GM10248 (cell line): ENCODE measurements around the gene EP400.

Experiments used
- CTCF ChIA-PET: fragments of 300-600 bp; sonication (Branson Sonifier 250); formaldehyde crosslinking; extraction: SDS; loops from one replicate; lab custom pipeline; 2021; ENCODE audit warnings: antibody characterized with exemption; lab: Yijun Ruan, JAX
- POLR2A ChIA-PET: fragments of 350-650 bp; sonication (Branson Sonifier 250); formaldehyde crosslinking; extraction: SDS; loops from one replicate; lab custom pipeline; 2020; ENCODE audit warnings: antibody characterized with exemption; lab: Yijun Ruan, JAX
- DNase-seq: peaks from one replicate; pipeline ENCODE4 v3.0.0; 2012; ENCODE audit errors: extremely low spot score
- TF ChIP-seq, protein P1 (sequence below): IDR thresholded peaks from 2 replicates; pipeline ENCODE4 v1.5.1; 2012; ENCODE audit warnings: mild to moderate bottlenecking, low read depth; ENCODE audit errors: extremely low read depth, missing control alignments, control extremely low read depth

EP400 gene

DNA sequence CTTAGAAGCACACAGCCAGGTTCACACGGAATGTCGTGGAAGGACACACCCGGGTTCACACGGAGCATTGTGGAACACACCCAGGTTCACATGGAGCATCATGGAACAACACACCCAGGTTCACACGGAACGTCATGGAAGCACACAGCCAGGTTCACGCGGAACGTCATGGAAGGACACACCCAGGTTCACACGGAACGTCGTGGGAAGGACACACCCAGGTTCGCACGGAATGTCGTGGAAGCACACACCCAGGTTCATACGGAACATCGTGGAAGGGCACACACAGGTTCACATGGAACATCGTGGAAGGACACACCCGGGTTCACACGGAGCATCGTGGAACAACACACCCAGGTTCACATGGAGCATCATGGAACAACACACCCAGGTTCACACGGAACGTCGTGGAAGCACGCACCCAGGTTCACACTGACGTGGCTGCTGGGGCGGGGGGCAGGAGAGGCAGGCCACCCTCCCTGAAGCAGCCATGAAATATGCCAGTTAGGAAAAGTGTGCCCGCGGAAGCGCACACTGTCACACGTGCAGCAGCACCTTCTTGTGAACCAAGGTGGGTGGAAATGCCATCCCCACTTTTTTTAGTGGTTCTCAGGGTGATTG is 86.4 kb downstream of the EP400 start:
- POLR2A ChIA-PET = no interaction called here
- TF ChIP-seq, protein P1, sequence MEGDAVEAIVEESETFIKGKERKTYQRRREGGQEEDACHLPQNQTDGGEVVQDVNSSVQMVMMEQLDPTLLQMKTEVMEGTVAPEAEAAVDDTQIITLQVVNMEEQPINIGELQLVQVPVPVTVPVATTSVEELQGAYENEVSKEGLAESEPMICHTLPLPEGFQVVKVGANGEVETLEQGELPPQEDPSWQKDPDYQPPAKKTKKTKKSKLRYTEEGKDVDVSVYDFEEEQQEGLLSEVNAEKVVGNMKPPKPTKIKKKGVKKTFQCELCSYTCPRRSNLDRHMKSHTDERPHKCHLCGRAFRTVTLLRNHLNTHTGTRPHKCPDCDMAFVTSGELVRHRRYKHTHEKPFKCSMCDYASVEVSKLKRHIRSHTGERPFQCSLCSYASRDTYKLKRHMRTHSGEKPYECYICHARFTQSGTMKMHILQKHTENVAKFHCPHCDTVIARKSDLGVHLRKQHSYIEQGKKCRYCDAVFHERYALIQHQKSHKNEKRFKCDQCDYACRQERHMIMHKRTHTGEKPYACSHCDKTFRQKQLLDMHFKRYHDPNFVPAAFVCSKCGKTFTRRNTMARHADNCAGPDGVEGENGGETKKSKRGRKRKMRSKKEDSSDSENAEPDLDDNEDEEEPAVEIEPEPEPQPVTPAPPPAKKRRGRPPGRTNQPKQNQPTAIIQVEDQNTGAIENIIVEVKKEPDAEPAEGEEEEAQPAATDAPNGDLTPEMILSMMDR = no peak
- DNase-seq = no peak
- CTCF ChIA-PET = no interaction called here

GRCh38 chr12:132040906-132041606 is 91.3 kb downstream of the EP400 start:
- TF ChIP-seq, protein P1 = no peak
- ChIA-PET POLR2A (no interaction called here), CTCF (interaction anchor here (1.6 kb wide), 1 partner anchor 25 kb away, joined by 3 read pairs; no protein-coding TSS in a partner anchor)
- DNase-seq = no peak

- ChIA-PET POLR2A (no interaction called here), CTCF (interaction anchor here (1.0 to 1.9 kb wide), 3 partner anchors 13 to 15 kb away, joined by 3 to 4 read pairs (median 3); no protein-coding TSS in a partner anchor)
- DNase-seq = no peak
- TF ChIP-seq, protein P1 = no peak
These were observed 93.5 kb downstream of the EP400 start for GRCh38 chr12:132043216-132043615.

- TF ChIP-seq, protein P1 = no peak
- ChIA-PET POLR2A (no interaction called here), CTCF (interaction anchor here (1.0 to 1.9 kb wide), 4 partner anchors 13 to 23 kb away, joined by 3 to 4 read pairs (median 3); no protein-coding TSS in a partner anchor)
- DNase-seq = no peak
These were observed 94.2 kb downstream of the EP400 start for GRCh38 chr12:132043770-132044467.

DNA sequence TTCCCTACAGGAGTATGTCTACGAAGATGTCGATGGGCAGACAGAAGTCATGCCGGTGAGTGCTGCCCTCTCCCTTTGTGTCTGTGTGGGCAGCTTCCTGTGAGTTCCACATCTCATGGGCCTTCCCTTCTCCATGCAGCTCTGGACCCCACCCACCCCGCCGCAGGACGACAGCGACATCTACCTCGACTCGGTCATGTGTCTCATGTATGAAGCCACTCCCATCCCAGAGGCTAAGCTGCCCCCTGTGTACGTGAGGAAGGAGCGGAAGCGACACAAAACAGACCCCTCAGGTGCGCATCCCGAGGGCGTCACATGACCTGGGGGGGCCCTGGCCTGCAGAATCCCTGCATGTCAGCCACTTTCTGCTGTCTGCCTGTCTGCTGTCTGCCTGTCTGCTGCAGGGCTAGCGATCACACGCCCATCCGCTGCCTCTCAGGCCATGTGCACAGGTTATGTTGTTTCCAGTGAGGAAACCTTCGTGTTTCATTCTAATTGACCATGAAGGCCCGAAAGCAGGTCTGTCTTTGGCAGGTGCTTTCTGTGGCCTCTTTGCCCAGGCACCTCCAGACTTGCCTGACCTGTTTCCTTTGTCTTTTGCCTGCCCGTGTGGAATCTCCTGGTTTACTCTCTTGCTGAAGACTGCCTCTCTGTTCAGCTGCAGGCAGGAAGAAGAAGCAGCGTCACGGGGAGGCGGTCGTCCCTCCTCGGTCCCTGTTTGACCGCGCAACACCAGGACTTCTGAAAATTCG is 95.1 kb downstream of the EP400 start:
- TF ChIP-seq, protein P1 = no peak
- POLR2A ChIA-PET = no interaction called here
- CTCF ChIA-PET = interaction anchor here (1.1 to 1.3 kb wide), 2 partner anchors 16 to 22 kb away, joined by 3 read pairs; no protein-coding TSS in a partner anchor
- DNase-seq = no peak

DNA sequence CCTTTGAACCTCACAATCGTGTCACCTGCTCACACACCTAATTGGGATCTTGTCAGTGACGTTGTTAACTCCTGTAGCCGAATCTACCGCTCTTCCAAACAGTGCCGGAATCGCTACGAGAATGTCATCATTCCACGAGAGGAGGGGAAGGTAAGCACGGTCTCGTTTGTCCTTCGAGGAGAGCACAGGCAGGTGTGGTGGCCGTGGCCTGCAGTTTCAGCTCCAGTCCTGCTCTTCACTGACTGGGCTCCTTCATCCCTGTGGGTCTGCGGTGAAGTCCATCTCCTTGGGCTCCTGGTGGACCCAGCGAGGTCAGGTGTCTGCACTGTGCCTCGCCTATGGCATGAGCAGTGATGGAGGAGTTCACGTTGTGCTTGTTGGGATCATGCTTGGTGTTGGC is 96.0 kb downstream of the EP400 start:
- DNase-seq = no peak
- ChIA-PET POLR2A (no interaction called here), CTCF (no interaction called here)
- TF ChIP-seq, protein P1 = no peak
